Naive thymus-derived CD8-positive, alpha-beta T cell (primary cell): ENCODE results near the gene RAET1E. TPM values are rescaled to one million over a fixed set of nuclear protein-coding genes. Genes with fewer than 3 reads are reported as not detected.
"Not testable (repeated sequence)": the region's sequence is repeated elsewhere in the genome, so short reads cannot be mapped to it uniquely, and the experiment has no call there.

ENCODE experiments used
- ATAC-seq, 2 donors: fragments of 150-1000 bp; cut with Tn5 transposase in 1 of 2; sonication (Bioruptor Pico), chemical (Tn5 transposase) in 1 of 2; 1 replicate in 1 of 2; 2 replicates in 1 of 2; pipeline ENCODE4 v1.10.0; 2021; ENCODE audit warnings: mild to moderate bottlenecking in 2 of 2, moderate library complexity in 2 of 2
- POLR2A ChIA-PET: fragments of 350-600 bp; sonication (Branson Sonifier 250); formaldehyde crosslinking; loops from one replicate; lab custom pipeline; 2021; ENCODE audit warnings: antibody characterized with exemption; lab: Charles Lee
- DNase-seq, 10 donors: peaks; one replicate each; pipeline versions ENCODE4 v3.0.0 to v3.0.0-alpha.2; 2020 to 2022
- H3K27ac Mint-ChIP-seq, 10 donors: one replicate each; pipeline ENCODE4 v1.8.0; 2020 to 2022; ENCODE audit warnings: mild to moderate bottlenecking in 10 of 10, mixed read lengths in 10 of 10, moderate library complexity in 4 of 10, inconsistent platforms in 1 of 10
- H3K27me3 Mint-ChIP-seq, 5 donors: one replicate each; pipeline ENCODE4 v1.8.0; 2021 to 2022; ENCODE audit warnings: mixed read lengths in 5 of 5
- H3K36me3 Mint-ChIP-seq, 3 donors: one replicate each; pipeline ENCODE4 v1.8.0; 2020 to 2022; ENCODE audit warnings: mixed read lengths in 3 of 3, mild to moderate bottlenecking in 2 of 3, inconsistent platforms in 1 of 3
- H3K4me1 Mint-ChIP-seq, 4 donors: one replicate each; pipeline ENCODE4 v1.8.0; 2021 to 2022; ENCODE audit warnings: mixed read lengths in 4 of 4
- H3K4me3 Mint-ChIP-seq, 10 donors: one replicate each; pipeline ENCODE4 v1.8.0; 2020 to 2022; ENCODE audit warnings: mild to moderate bottlenecking in 10 of 10, mixed read lengths in 10 of 10, moderate library complexity in 6 of 10, inconsistent platforms in 1 of 10
- H3K9me3 Mint-ChIP-seq, 9 donors: one replicate each; pipeline ENCODE4 v1.8.0; 2020 to 2022; ENCODE audit warnings: mixed read lengths in 9 of 9, mild to moderate bottlenecking in 3 of 9, inconsistent platforms in 1 of 9, moderate library complexity in 1 of 9
- polyA plus RNA-seq, 3 donors: library from polyadenylated mRNA; unstranded; fragments of 300-500 nt; fragmentation: Illumina TruSeq; gene quantifications; one replicate each; pipeline ENCODE4 v1.2.3, GENCODE V29; 2021
- total RNA-seq, 8 experiments: library from RNA in 2 of 8; stranded (reverse) in 2 of 8; gene quantifications; one replicate each; pipeline ENCODE4 v1.2.3 and lab custom pipeline; 2021 to 2026

The RAET1E gene
- total and polyA plus RNA-seq, 5 experiments from 2014 or later = not detected

- Mint-ChIP-seq H3K4me3 (peak overlapping the region in 7 of 10 donors; percentile 13 to 66 (median 46)), H3K27ac (no peak overlapping the region), H3K36me3 (no peaks in the 10 kb centered on the region), H3K27me3 (peaks cover 0 to 51% (median 22%) of the 10 kb centered on the region in 5 donors), H3K4me1 (peaks cover 0 to 14% (median 7%) of the 10 kb centered on the region in 4 donors), H3K9me3 (peaks cover 0 to 2% (median 0%) of the 10 kb centered on the region in 9 donors)
- POLR2A ChIA-PET = no interaction called here
- no peak for ATAC-seq
- no peak for DNase-seq
Measured at GRCh38 chr6:149861603-149862423, 36.1 kb downstream of the RAET1E start.

- ATAC-seq (no peak), DNase-seq (no peak)
- Mint-ChIP-seq H3K27me3 (peaks cover 0 to 58% (median 22%) of the 10 kb centered on the region in 5 donors), H3K36me3 (no peaks in the 10 kb centered on the region), H3K27ac (no peak overlapping the region), H3K4me3 (peak overlapping the region in 4 of 10 donors; percentile 3 to 58 (median 16)), H3K9me3 (peaks cover 0 to 2% (median 0%) of the 10 kb centered on the region in 9 donors), H3K4me1 (peaks cover 0 to 14% (median 7%) of the 10 kb centered on the region in 4 donors)
- POLR2A ChIA-PET = no interaction called here
Measured at GRCh38 chr6:149860834-149861602, 36.9 kb downstream of the RAET1E start.

- DNase-seq (no peak), ATAC-seq (no peak)
- Mint-ChIP-seq H3K4me3 (no peak overlapping the region), H3K27me3 (peaks cover 0 to 62% (median 22%) of the 10 kb centered on the region in 5 donors), H3K9me3 (peaks cover 0 to 2% (median 0%) of the 10 kb centered on the region in 9 donors), H3K36me3 (no peaks in the 10 kb centered on the region), H3K27ac (peak overlapping the region in 1 of 10 donors; percentile 71), H3K4me1 (peaks cover 0 to 14% (median 7%) of the 10 kb centered on the region in 4 donors)
- POLR2A ChIA-PET = no interaction called here
Measured at GRCh38 chr6:149860513-149860833, 37.4 kb downstream of the RAET1E start.

GRCh38 chr6:149859938-149860337, 38.0 kb downstream of the RAET1E start:
- no peak for DNase-seq
- Mint-ChIP-seq H3K27me3 (peaks cover 0 to 67% (median 22%) of the 10 kb centered on the region in 5 donors), H3K27ac (no peak overlapping the region), H3K36me3 (no peaks in the 10 kb centered on the region), H3K4me3 (peak overlapping the region in 1 of 10 donors; percentile 21), H3K4me1 (peaks cover 0 to 13% (median 7%) of the 10 kb centered on the region in 4 donors), H3K9me3 (peaks cover 0 to 2% (median 0%) of the 10 kb centered on the region in 9 donors)
- ATAC-seq = no peak
- POLR2A ChIA-PET = no interaction called here

GRCh38 chr6:149859368-149859767, 38.5 kb downstream of the RAET1E start:
- ATAC-seq (no peak), DNase-seq (no peak)
- Mint-ChIP-seq H3K27me3 (peaks cover 0 to 72% (median 22%) of the 10 kb centered on the region in 5 donors), H3K4me1 (peaks cover 0 to 10% (median 5%) of the 10 kb centered on the region in 4 donors), H3K9me3 (peaks cover 0 to 2% (median 0%) of the 10 kb centered on the region in 9 donors), H3K27ac (no peak overlapping the region), H3K4me3 (no peak overlapping the region), H3K36me3 (no peaks in the 10 kb centered on the region)
- POLR2A ChIA-PET = no interaction called here

GRCh38 chr6:149857541-149857940, 40.4 kb downstream of the RAET1E start:
- Mint-ChIP-seq H3K4me1 (peaks cover 0 to 9% (median 3%) of the 10 kb centered on the region in 4 donors), H3K9me3 (peaks cover 0 to 2% (median 0%) of the 10 kb centered on the region in 9 donors), H3K4me3 (no peak overlapping the region), H3K27me3 (peaks cover 0 to 73% (median 19%) of the 10 kb centered on the region in 5 donors), H3K36me3 (no peaks in the 10 kb centered on the region), H3K27ac (no peak overlapping the region)
- DNase-seq (no peak), ATAC-seq (no peak)
- POLR2A ChIA-PET = no interaction called here

- Mint-ChIP-seq H3K4me1 (peaks cover 2 to 20% (median 6%) of the 10 kb centered on the region in 4 donors), H3K27ac (no peak overlapping the region), H3K9me3 (peaks cover 0 to 2% (median 0%) of the 10 kb centered on the region in 9 donors), H3K27me3 (peaks cover 0 to 64% (median 17%) of the 10 kb centered on the region in 5 donors), H3K36me3 (peaks cover 0 to under 1% (median 0%) of the 10 kb centered on the region in 3 donors), H3K4me3 (no peak overlapping the region)
- DNase-seq = no peak
- no peak for ATAC-seq
- POLR2A ChIA-PET = no interaction called here
Measured at GRCh38 chr6:149856256-149856994, 41.5 kb downstream of the RAET1E start.

- H3K9me3 Mint-ChIP-seq = peaks cover 0 to 2% (median 0%) of the 10 kb centered on the region in 9 donors
- H3K27ac Mint-ChIP-seq = no peak overlapping the region
- ATAC-seq (no peak), DNase-seq (no peak)
- peaks cover 0 to 6% (median 0%) of the 10 kb centered on the region in 3 donors for H3K36me3 Mint-ChIP-seq
- POLR2A ChIA-PET = no interaction called here
- H3K27me3 Mint-ChIP-seq = peaks cover 0 to 57% (median 14%) of the 10 kb centered on the region in 5 donors
- H3K4me3 Mint-ChIP-seq = no peak overlapping the region
- peaks cover 2 to 20% (median 8%) of the 10 kb centered on the region in 4 donors for H3K4me1 Mint-ChIP-seq
Measured at GRCh38 chr6:149855741-149856140, 42.2 kb downstream of the RAET1E start.

- Mint-ChIP-seq H3K4me1 (peaks cover 2 to 20% (median 8%) of the 10 kb centered on the region in 4 donors), H3K36me3 (peaks cover 0 to 6% (median 0%) of the 10 kb centered on the region in 3 donors), H3K4me3 (no peak overlapping the region), H3K9me3 (no peaks in the 10 kb centered on the region), H3K27ac (no peak overlapping the region), H3K27me3 (peaks cover 0 to 51% (median 9%) of the 10 kb centered on the region in 5 donors)
- POLR2A ChIA-PET = no interaction called here
- no peak for ATAC-seq
- no peak for DNase-seq
Measured at GRCh38 chr6:149855040-149855654, 42.8 kb downstream of the RAET1E start.

GRCh38 chr6:149854532-149854931, 43.4 kb downstream of the RAET1E start:
- POLR2A ChIA-PET = no interaction called here
- no peak overlapping the region for H3K27ac Mint-ChIP-seq

GRCh38 chr6:149854017-149854416, 43.9 kb downstream of the RAET1E start:
- H3K4me3 Mint-ChIP-seq, DNase-seq, ATAC-seq, H3K27ac Mint-ChIP-seq, H3K9me3 Mint-ChIP-seq, H3K36me3 Mint-ChIP-seq, POLR2A ChIA-PET: not testable (repeated sequence)
- peaks cover 0 to 40% (median 4%) of the 10 kb centered on the region in 5 donors for H3K27me3 Mint-ChIP-seq
- H3K4me1 Mint-ChIP-seq = peaks cover 2 to 20% (median 8%) of the 10 kb centered on the region in 4 donors

More at GRCh38 chr6:149854532-149854931, 43.4 kb downstream of the RAET1E start:
- ATAC-seq (no peak), DNase-seq (no peak)
- Mint-ChIP-seq H3K4me1 (peaks cover 2 to 20% (median 8%) of the 10 kb centered on the region in 4 donors), H3K27me3 (peaks cover 0 to 45% (median 8%) of the 10 kb centered on the region in 5 donors), H3K9me3 (no peaks in the 10 kb centered on the region), H3K36me3 (peaks cover 0 to 6% (median 0%) of the 10 kb centered on the region in 3 donors), H3K4me3 (no peak overlapping the region)

- DNase-seq = no peak
- Mint-ChIP-seq H3K27ac (no peak overlapping the region), H3K9me3 (no peaks in the 10 kb centered on the region), H3K4me3 (no peak overlapping the region), H3K4me1 (peaks cover 2 to 20% (median 8%) of the 10 kb centered on the region in 4 donors), H3K36me3 (peaks cover 0 to 6% (median 0%) of the 10 kb centered on the region in 3 donors), H3K27me3 (peaks cover 0 to 28% (median 3%) of the 10 kb centered on the region in 5 donors)
- ATAC-seq = no peak
- POLR2A ChIA-PET = no interaction called here
Measured at GRCh38 chr6:149852881-149853280, 45.0 kb downstream of the RAET1E start.
